ENCODE results near the gene GOLGA3. TPM values are rescaled to one million over a fixed set of nuclear protein-coding genes. Genes with fewer than 3 reads are reported as not detected.

GOLGA3 gene
- total RNA-seq, 1 experiment from 2014 or later, result 62.2 TPM

DNA sequence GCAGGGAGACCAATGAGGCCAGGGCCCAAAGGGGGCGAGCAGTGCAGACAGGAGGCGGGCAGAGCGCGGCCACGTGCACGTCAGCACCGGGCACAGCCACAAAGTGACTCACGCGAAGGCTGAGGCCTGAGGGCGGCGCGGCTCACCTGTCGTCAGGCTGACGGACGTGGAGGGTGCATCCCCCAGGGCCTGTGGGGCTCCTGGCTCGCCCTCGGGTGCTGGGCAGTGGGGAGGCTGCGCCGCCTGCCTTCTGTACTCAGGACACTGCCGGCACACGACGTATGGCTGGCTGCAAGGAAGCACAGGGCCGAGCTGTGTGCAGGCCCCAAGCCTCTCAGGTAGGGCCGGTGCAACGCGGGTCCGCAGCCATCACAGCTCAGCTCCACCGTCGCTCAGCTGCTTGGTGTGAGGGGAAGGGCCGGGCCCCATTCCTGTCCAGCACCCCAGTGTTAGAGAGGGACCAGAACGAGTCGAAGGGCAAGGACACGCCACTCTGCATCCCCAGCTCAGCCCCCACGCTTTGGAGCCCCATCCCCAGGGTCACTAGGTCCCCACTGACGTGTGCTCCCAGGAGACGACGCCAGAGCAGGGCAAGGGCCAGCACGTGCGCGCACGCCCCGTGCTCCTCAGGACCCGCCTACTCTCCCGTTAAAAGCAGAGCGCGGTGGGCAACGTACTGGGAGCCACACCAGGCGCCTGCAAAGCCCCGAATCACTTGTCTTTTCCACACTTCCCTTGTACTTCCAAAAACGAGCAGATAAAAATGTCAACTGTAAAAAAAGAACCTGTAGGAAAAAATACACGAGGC, 24.8 kb upstream of the GOLGA3 start:
- Histone ChIP-seq H3K27me3 (replicated peaks; ENCODE audit: control insufficient read depth, insufficient read depth, low read length) (no peaks in the 10 kb centered on the region), H3K4me3 (ENCODE audit: low read depth, low read length) (no peak overlapping the region), H3K36me3 (ENCODE audit: control insufficient read depth, insufficient read depth, low read length) (no peaks in the 10 kb centered on the region), H3K4me1 (no peaks in the 10 kb centered on the region), H3K9me3 (no peaks in the 10 kb centered on the region)
- no peak for DNase-seq
- BruUV-seq (replicated peaks), result no TSS peak
- H3K36me3 Mint-ChIP-seq (ENCODE audit: insufficient read depth, unreplicated experiment), result peaks cover 41% of the 10 kb centered on the region
- H3K9me3 Mint-ChIP-seq (ENCODE audit: unreplicated experiment), result no peaks in the 10 kb centered on the region
- ChIA-PET POLR2A (no interaction called here), CTCF (no interaction called here)
- no peak overlapping the region for H3K27ac Mint-ChIP-seq (ENCODE audit: unreplicated experiment)
- H3K27me3 Mint-ChIP-seq (ENCODE audit: insufficient read depth, unreplicated experiment), result no peaks in the 10 kb centered on the region
- no peak overlapping the region for H3K4me3 Mint-ChIP-seq (ENCODE audit: unreplicated experiment)
- H3K4me1 Mint-ChIP-seq (ENCODE audit: low read depth, unreplicated experiment), result peaks cover 6% of the 10 kb centered on the region
- TF ChIP-seq, protein P1, sequence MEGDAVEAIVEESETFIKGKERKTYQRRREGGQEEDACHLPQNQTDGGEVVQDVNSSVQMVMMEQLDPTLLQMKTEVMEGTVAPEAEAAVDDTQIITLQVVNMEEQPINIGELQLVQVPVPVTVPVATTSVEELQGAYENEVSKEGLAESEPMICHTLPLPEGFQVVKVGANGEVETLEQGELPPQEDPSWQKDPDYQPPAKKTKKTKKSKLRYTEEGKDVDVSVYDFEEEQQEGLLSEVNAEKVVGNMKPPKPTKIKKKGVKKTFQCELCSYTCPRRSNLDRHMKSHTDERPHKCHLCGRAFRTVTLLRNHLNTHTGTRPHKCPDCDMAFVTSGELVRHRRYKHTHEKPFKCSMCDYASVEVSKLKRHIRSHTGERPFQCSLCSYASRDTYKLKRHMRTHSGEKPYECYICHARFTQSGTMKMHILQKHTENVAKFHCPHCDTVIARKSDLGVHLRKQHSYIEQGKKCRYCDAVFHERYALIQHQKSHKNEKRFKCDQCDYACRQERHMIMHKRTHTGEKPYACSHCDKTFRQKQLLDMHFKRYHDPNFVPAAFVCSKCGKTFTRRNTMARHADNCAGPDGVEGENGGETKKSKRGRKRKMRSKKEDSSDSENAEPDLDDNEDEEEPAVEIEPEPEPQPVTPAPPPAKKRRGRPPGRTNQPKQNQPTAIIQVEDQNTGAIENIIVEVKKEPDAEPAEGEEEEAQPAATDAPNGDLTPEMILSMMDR (IDR thresholded peaks at IDR 0.05; ENCODE audit: insufficient read depth in 1 of 2, low read depth in 1 of 2, low read length in 1 of 2, severe bottlenecking in 1 of 2, unreplicated experiment in 1 of 2), result no peak
- intact Hi-C loops (cut with micrococcal nuclease; ENCODE audit: unreplicated experiment), result no loop called here

DNA sequence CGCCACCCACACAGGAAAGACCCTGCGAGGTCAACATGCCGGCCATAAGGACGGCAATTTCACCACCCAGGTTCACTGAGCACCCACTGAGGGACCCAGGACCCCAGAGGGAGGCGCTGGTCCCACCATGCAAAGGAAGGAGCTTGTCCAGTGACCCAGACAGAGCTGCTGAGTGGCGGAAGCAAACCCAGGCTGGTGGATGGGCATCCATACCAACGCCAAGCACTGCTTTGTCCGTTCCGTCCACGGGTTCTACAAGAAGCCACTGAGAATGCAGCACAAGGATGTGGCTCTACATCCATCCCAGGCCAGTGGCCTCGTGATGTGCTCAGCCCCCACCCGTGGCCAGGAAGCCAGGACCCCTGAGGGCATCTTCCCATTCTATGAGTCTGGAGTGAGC, 23.8 kb upstream of the GOLGA3 start:
- H3K27me3 Mint-ChIP-seq (ENCODE audit: insufficient read depth, unreplicated experiment), result no peaks in the 10 kb centered on the region
- no TSS peak for BruUV-seq (replicated peaks)
- H3K4me1 ChIP-seq, result no peaks in the 10 kb centered on the region
- no peaks in the 10 kb centered on the region for H3K27me3 ChIP-seq (replicated peaks; ENCODE audit: control insufficient read depth, insufficient read depth, low read length)
- TF ChIP-seq, protein P1 (IDR thresholded peaks at IDR 0.05; ENCODE audit: insufficient read depth in 1 of 2, low read depth in 1 of 2, low read length in 1 of 2, severe bottlenecking in 1 of 2, unreplicated experiment in 1 of 2), result no peak
- H3K4me1 Mint-ChIP-seq (ENCODE audit: low read depth, unreplicated experiment), result peaks cover 6% of the 10 kb centered on the region
- ChIA-PET POLR2A (no interaction called here), CTCF (no interaction called here)
- H3K27ac Mint-ChIP-seq (ENCODE audit: unreplicated experiment), result no peak overlapping the region
- no peak for DNase-seq
- H3K36me3 Mint-ChIP-seq (ENCODE audit: insufficient read depth, unreplicated experiment), result peaks cover 41% of the 10 kb centered on the region
- no peak overlapping the region for H3K4me3 ChIP-seq (ENCODE audit: low read depth, low read length)
- H3K9me3 Mint-ChIP-seq (ENCODE audit: unreplicated experiment), result no peaks in the 10 kb centered on the region
- H3K4me3 Mint-ChIP-seq (ENCODE audit: unreplicated experiment), result no peak overlapping the region
- H3K9me3 ChIP-seq, result no peaks in the 10 kb centered on the region
- no peaks in the 10 kb centered on the region for H3K36me3 ChIP-seq (ENCODE audit: control insufficient read depth, insufficient read depth, low read length)
- intact Hi-C loops (cut with micrococcal nuclease; ENCODE audit: unreplicated experiment), result no loop called here

DNA sequence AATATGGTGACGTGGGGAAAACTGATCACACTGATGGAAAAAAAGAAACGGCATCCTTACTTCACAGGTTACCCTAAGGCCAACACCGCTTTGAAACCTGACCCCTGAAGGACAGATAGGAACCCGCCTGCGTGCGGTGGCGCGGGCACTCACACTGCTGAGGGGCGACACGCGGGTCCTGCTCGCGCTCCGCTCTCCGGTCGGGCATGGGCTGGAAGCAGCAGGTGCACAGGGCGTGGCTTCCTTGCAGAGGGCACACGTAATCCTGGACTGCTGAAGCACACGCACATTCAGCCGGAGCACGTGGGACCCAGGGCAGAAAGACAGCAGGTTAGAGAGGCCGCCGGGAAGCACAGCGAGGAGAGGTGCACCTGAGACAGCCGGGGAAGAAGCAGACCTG, 22.8 kb upstream of the GOLGA3 start:
- POLR2A ChIA-PET, result no interaction called here
- no TSS peak for BruUV-seq (replicated peaks)
- no peak for DNase-seq
- Mint-ChIP-seq H3K4me1 (ENCODE audit: low read depth, unreplicated experiment) (peaks cover 6% of the 10 kb centered on the region), H3K9me3 (ENCODE audit: unreplicated experiment) (no peaks in the 10 kb centered on the region), H3K4me3 (ENCODE audit: unreplicated experiment) (peak overlapping the region; percentile 43), H3K27me3 (ENCODE audit: insufficient read depth, unreplicated experiment) (no peaks in the 10 kb centered on the region), H3K36me3 (ENCODE audit: insufficient read depth, unreplicated experiment) (peaks cover 38% of the 10 kb centered on the region), H3K27ac (ENCODE audit: unreplicated experiment) (no peak overlapping the region)
- TF ChIP-seq, protein P1 (IDR thresholded peaks at IDR 0.05; ENCODE audit: insufficient read depth in 1 of 2, low read depth in 1 of 2, low read length in 1 of 2, severe bottlenecking in 1 of 2, unreplicated experiment in 1 of 2), result no peak
- Histone ChIP-seq H3K9me3 (no peaks in the 10 kb centered on the region), H3K4me1 (no peaks in the 10 kb centered on the region), H3K4me3 (ENCODE audit: low read depth, low read length) (no peak overlapping the region), H3K27me3 (replicated peaks; ENCODE audit: control insufficient read depth, insufficient read depth, low read length) (no peaks in the 10 kb centered on the region), H3K36me3 (ENCODE audit: control insufficient read depth, insufficient read depth, low read length) (no peaks in the 10 kb centered on the region)
- CTCF ChIA-PET, result no interaction called here
- intact Hi-C loops (cut with micrococcal nuclease; ENCODE audit: unreplicated experiment), result no loop called here
